Measurements from ENCODE around the gene DEPDC7.

Gene DEPDC7

GRCh38 chr11:33063326-33063881, 47.7 kb downstream of the DEPDC7 start:
- DNase-seq: peak; percentile 80

GRCh38 chr11:33064033-33064825, 48.6 kb downstream of the DEPDC7 start:
- no peak for DNase-seq

GRCh38 chr11:33064866-33065265, 49.2 kb downstream of the DEPDC7 start:
- DNase-seq: no peak

- DNase-seq: peak; percentile 80
These were observed 49.9 kb downstream of the DEPDC7 start for GRCh38 chr11:33065445-33066178.

- no peak for DNase-seq
These were observed 51.6 kb downstream of the DEPDC7 start for GRCh38 chr11:33067294-33067693.

GRCh38 chr11:33068611-33069340, 53.1 kb downstream of the DEPDC7 start:
- DNase-seq: no peak

- DNase-seq: no peak
These were observed 56.8 kb downstream of the DEPDC7 start for GRCh38 chr11:33072465-33072864.

Data from activated CD4-positive, alpha-beta T cell treated with anti-CD3 and anti-CD28 coated beads, Interleukin-2, Interleukin-6, amounts not matched to agents 100 ng/mL and 50 ng/mL, durations not matched to agents 16 hours and 8 hours (primary cell).